ENCODE data around the gene RUFY1.
"Not testable (repeated sequence)": the region's sequence is repeated elsewhere in the genome, so short reads cannot be mapped to it uniquely, and the experiment has no call there.

DNA sequence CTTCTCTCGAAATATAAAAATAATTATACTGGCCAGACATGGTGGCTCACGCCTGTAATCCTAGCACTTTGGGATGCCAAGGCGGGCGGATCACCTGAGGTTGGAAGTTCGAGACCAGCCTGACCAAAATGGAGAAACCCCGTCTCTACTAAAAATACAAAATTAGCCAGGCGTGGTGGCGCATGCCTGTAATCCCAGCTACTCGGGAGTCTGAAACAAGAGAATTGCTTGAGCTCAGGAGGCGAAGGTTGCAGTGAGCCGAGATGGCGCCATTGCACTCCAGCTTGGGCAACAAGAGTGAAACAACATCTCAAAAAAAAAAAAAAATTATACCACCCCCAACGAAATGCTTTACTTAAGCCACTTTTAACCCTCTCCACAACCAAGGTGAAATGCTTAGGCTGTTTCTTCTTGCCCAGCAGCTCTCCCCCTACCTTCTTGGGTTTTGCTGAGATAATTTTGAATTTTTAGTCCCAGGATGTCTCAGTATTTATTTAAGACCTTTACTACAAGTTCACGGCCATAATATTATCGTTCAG, 8.0 kb downstream of the RUFY1 start:
- not testable (repeated sequence) for TF ChIP-seq CTCF (optimal IDR thresholded peaks at IDR 0.05 in 1 of 3, IDR thresholded peaks at IDR 0.05 in 1 of 3, conservative IDR thresholded peaks at IDR 0.05 in 1 of 3; ENCODE audit: extremely low read depth in 1 of 3, insufficient read depth in 2 of 3, low read length in 3 of 3); EZH2 (IDR thresholded peaks at IDR 0.05; ENCODE audit: low read length)
